Stimulated activated naive CD8-positive, alpha-beta T cell treated with anti-CD3 and anti-CD28 coated beads, Interleukin-15, Interleukin-2, amounts not matched to agents 100 ng/mL and 50 ng/mL, for 24 hours (primary cell): ENCODE measurements around the gene IL2RA.

Source experiments
- H3K27ac Mint-ChIP-seq: one replicate; pipeline ENCODE4 v1.8.0; 2021; ENCODE audit warnings: mild to moderate bottlenecking, mixed read lengths
- H3K27me3 Mint-ChIP-seq: one replicate; pipeline ENCODE4 v1.8.0; 2021; ENCODE audit warnings: mixed read lengths
- H3K36me3 Mint-ChIP-seq: one replicate; pipeline ENCODE4 v1.8.0; 2021; ENCODE audit warnings: low read depth, mixed read lengths
- H3K4me1 Mint-ChIP-seq: one replicate; pipeline ENCODE4 v1.8.0; 2021; ENCODE audit warnings: low read depth, mixed read lengths
- H3K4me3 Mint-ChIP-seq: one replicate; pipeline ENCODE4 v1.8.0; 2021; ENCODE audit warnings: mild to moderate bottlenecking, mixed read lengths
- H3K9me3 Mint-ChIP-seq: one replicate; pipeline ENCODE4 v1.8.0; 2021; ENCODE audit warnings: mixed read lengths

Gene IL2RA

GRCh38 chr10:6089334-6090219, 27.4 kb upstream of the IL2RA start:
- H3K4me3 Mint-ChIP-seq, result peak overlapping the region; percentile 91
- peaks cover 86% of the 10 kb centered on the region for H3K4me1 Mint-ChIP-seq
- no peaks in the 10 kb centered on the region for H3K9me3 Mint-ChIP-seq
- H3K27me3 Mint-ChIP-seq, result no peaks in the 10 kb centered on the region
- H3K27ac Mint-ChIP-seq, result peak overlapping the region; percentile 88
- peaks cover 38% of the 10 kb centered on the region for H3K36me3 Mint-ChIP-seq

GRCh38 chr10:6088721-6089333, 26.7 kb upstream of the IL2RA start, which contains the start of gene RBM17:
RBM17 (plus strand) TSS chr10:6089034; CDS start chr10:6097066, 8,032 bp downstream.
- Mint-ChIP-seq H3K4me1 (peaks cover 85% of the 10 kb centered on the region), H3K36me3 (peaks cover 36% of the 10 kb centered on the region), H3K4me3 (peak within 1 kb of the TSS; percentile 91), H3K27ac (peak within 1 kb of the TSS; percentile 88), H3K27me3 (no peaks in the 10 kb centered on the region), H3K9me3 (no peaks in the 10 kb centered on the region)

GRCh38 chr10:6086375-6087233, 24.4 kb upstream of the IL2RA start:
- peak overlapping the region; percentile 74 for H3K4me3 Mint-ChIP-seq
- H3K36me3 Mint-ChIP-seq, result peaks cover 19% of the 10 kb centered on the region
- peak overlapping the region; percentile 93 for H3K27ac Mint-ChIP-seq
- no peaks in the 10 kb centered on the region for H3K9me3 Mint-ChIP-seq
- H3K4me1 Mint-ChIP-seq, result peaks cover 87% of the 10 kb centered on the region
- H3K27me3 Mint-ChIP-seq, result no peaks in the 10 kb centered on the region

GRCh38 chr10:6083523-6084475, 21.6 kb upstream of the IL2RA start:
- Mint-ChIP-seq H3K9me3 (no peaks in the 10 kb centered on the region), H3K36me3 (no peaks in the 10 kb centered on the region), H3K27ac (peak overlapping the region; percentile 99), H3K4me1 (peaks cover 76% of the 10 kb centered on the region), H3K27me3 (no peaks in the 10 kb centered on the region), H3K4me3 (peak overlapping the region; percentile 85)

GRCh38 chr10:6082496-6083395, 20.6 kb upstream of the IL2RA start:
- Mint-ChIP-seq H3K27ac (peak overlapping the region; percentile 99), H3K4me3 (peak overlapping the region; percentile 85), H3K4me1 (peaks cover 67% of the 10 kb centered on the region), H3K36me3 (no peaks in the 10 kb centered on the region), H3K9me3 (no peaks in the 10 kb centered on the region), H3K27me3 (no peaks in the 10 kb centered on the region)

GRCh38 chr10:6080417-6080973, 18.3 kb upstream of the IL2RA start:
- Mint-ChIP-seq H3K36me3 (no peaks in the 10 kb centered on the region), H3K4me3 (no peak overlapping the region), H3K27ac (peak overlapping the region; percentile 24), H3K9me3 (no peaks in the 10 kb centered on the region), H3K27me3 (no peaks in the 10 kb centered on the region), H3K4me1 (peaks cover 47% of the 10 kb centered on the region)

- peaks cover 47% of the 10 kb centered on the region for H3K4me1 Mint-ChIP-seq
- H3K27me3 Mint-ChIP-seq, result no peaks in the 10 kb centered on the region
These were observed 16.9 kb upstream of the IL2RA start for GRCh38 chr10:6079044-6079443.

GRCh38 chr10:6077071-6077675, 15.0 kb upstream of the IL2RA start:
- no peak overlapping the region for H3K4me3 Mint-ChIP-seq
- H3K27me3 Mint-ChIP-seq, result no peaks in the 10 kb centered on the region
- no peak overlapping the region for H3K27ac Mint-ChIP-seq
- peaks cover 47% of the 10 kb centered on the region for H3K4me1 Mint-ChIP-seq
- no peaks in the 10 kb centered on the region for H3K36me3 Mint-ChIP-seq
- H3K9me3 Mint-ChIP-seq, result no peaks in the 10 kb centered on the region

More at GRCh38 chr10:6079044-6079443, 16.9 kb upstream of the IL2RA start:
- no peaks in the 10 kb centered on the region for H3K9me3 Mint-ChIP-seq
- no peak overlapping the region for H3K27ac Mint-ChIP-seq
- no peaks in the 10 kb centered on the region for H3K36me3 Mint-ChIP-seq
- no peak overlapping the region for H3K4me3 Mint-ChIP-seq

- Mint-ChIP-seq H3K36me3 (no peaks in the 10 kb centered on the region), H3K9me3 (no peaks in the 10 kb centered on the region), H3K4me3 (peak overlapping the region; percentile 53), H3K4me1 (peaks cover 58% of the 10 kb centered on the region), H3K27ac (peak overlapping the region; percentile 86), H3K27me3 (no peaks in the 10 kb centered on the region)
These were observed 12.5 kb upstream of the IL2RA start for GRCh38 chr10:6074489-6075301.

GRCh38 chr10:6072215-6072934, 10.2 kb upstream of the IL2RA start:
- peak overlapping the region; percentile 59 for H3K4me3 Mint-ChIP-seq
- H3K27ac Mint-ChIP-seq, result peak overlapping the region; percentile 98
- H3K27me3 Mint-ChIP-seq, result no peaks in the 10 kb centered on the region
- H3K36me3 Mint-ChIP-seq, result no peaks in the 10 kb centered on the region
- no peaks in the 10 kb centered on the region for H3K9me3 Mint-ChIP-seq
- H3K4me1 Mint-ChIP-seq, result peaks cover 80% of the 10 kb centered on the region
